PC-9 (cell line): Measurements from ENCODE around the gene HMGCL. TPM values are rescaled to one million over a fixed set of nuclear protein-coding genes. Genes with fewer than 3 reads are reported as not detected.
"Not testable (repeated sequence)": the region's sequence is repeated elsewhere in the genome, so short reads cannot be mapped to it uniquely, and the experiment has no call there.

ENCODE experiments used
- BruUV-seq: library from RNA; stranded (reverse); fragments of 400-500 nt; replicated peaks from 2 replicates; lab custom pipeline; 2021; lab: Mats Ljungman, UMichigan
- CTCF ChIA-PET: fragments of 300-600 bp; sonication (Branson Sonifier 250); formaldehyde crosslinking; loops from one replicate; lab custom pipeline; 2022; ENCODE audit warnings: antibody characterized with exemption; lab: Charles Lee
- POLR2A ChIA-PET: fragments of 300-600 bp; sonication (Branson Sonifier 250); formaldehyde crosslinking; loops from one replicate; lab custom pipeline; 2022; ENCODE audit warnings: antibody characterized with exemption; ENCODE audit not compliant: unreplicated experiment; lab: Charles Lee
- DNase-seq, 2 experiments: peaks; one replicate each; pipeline versions ENCODE4 v3.0.0 to v3.0.0-alpha.2; 2015 to 2022; ENCODE audit warnings: mixed read lengths in 1 of 2
- H2AFZ ChIP-seq: fragments of 200-600 bp; sonication (generic); 2 replicates; pipeline ENCODE4 v1.8.1; 2017; ENCODE audit warnings: antibody characterized with exemption
- H3F3A ChIP-seq: fragments of 200-600 bp; sonication (generic); 2 replicates; pipeline ENCODE4 v1.8.1; 2017; ENCODE audit warnings: antibody characterized with exemption, mild to moderate bottlenecking, low read depth; ENCODE audit not compliant: insufficient read depth
- H3K27ac ChIP-seq: fragments of 200-600 bp; sonication (generic); 2 replicates; pipeline ENCODE4 v1.6.1; 2016; ENCODE audit warnings: mixed run types
- H3K27me3 ChIP-seq: fragments of 200-600 bp; sonication (generic); 2 replicates; pipeline ENCODE4 v1.6.1; 2016; ENCODE audit warnings: low read depth, mixed run types; ENCODE audit not compliant: insufficient read depth
- H3K36me3 ChIP-seq: fragments of 200-600 bp; sonication (generic); 2 replicates; pipeline ENCODE4 v1.6.1; 2016; ENCODE audit warnings: low read depth, mixed run types
- H3K4me1 ChIP-seq: fragments of 200-600 bp; sonication (generic); replicated peaks from 2 replicates; pipeline ENCODE4 v1.6.1; 2016; ENCODE audit warnings: mixed run types; ENCODE audit not compliant: insufficient read depth
- H3K4me2 ChIP-seq: fragments of 200-600 bp; sonication (generic); 2 replicates; pipeline ENCODE4 v1.6.1; 2017; ENCODE audit warnings: mixed run types
- H3K4me3 ChIP-seq: fragments of 200-600 bp; sonication (generic); 2 replicates; pipeline ENCODE4 v1.6.1; 2016; ENCODE audit warnings: mixed run types
- H3K79me2 ChIP-seq: fragments of 200-600 bp; sonication (generic); 2 replicates; pipeline ENCODE4 v1.6.1; 2017; ENCODE audit warnings: low read depth, mixed run types
- H3K9me2 ChIP-seq: fragments of 200-600 bp; sonication (generic); 2 replicates; pipeline ENCODE4 v1.8.1; 2017; ENCODE audit warnings: mild to moderate bottlenecking; ENCODE audit not compliant: insufficient read depth
- H3K9me3 ChIP-seq: fragments of 200-600 bp; sonication (generic); 2 replicates; pipeline ENCODE4 v1.8.1; 2016; ENCODE audit warnings: low read depth; ENCODE audit not compliant: insufficient read depth
- H4K20me1 ChIP-seq: fragments of 200-600 bp; sonication (generic); 2 replicates; pipeline ENCODE4 v1.8.1; 2017; ENCODE audit not compliant: insufficient read depth
- EZH2 ChIP-seq: fragments of 200-600 bp; sonication (generic); IDR thresholded peaks from 2 replicates; pipeline ENCODE4 v1.8.0; 2017; ENCODE audit warnings: antibody characterized with exemption, low read depth
- intact Hi-C: fragments of 100-400 bp; cut with micrococcal nuclease; formaldehyde crosslinking; loops from one replicate; pipeline ENCODE4 v1.10.0; 2022; ENCODE audit not compliant: unreplicated experiment
- total RNA-seq: library from RNA; stranded (reverse); gene quantifications from 2 replicates; pipeline ENCODE4 v1.2.3, GENCODE V29; 2021
- TF ChIP-seq, protein P1 (sequence below): fragments of 200-600 bp; sonication (generic); conservative IDR thresholded peaks from 2 replicates; pipeline ENCODE4 v1.6.1; 2017; ENCODE audit warnings: mixed run types, antibody characterized with exemption, mild to moderate bottlenecking, moderate library complexity

Gene HMGCL
- total RNA-seq, 1 experiment from 2014 or later: 43.2 TPM

GRCh38 chr1:23796466-23797271, 28.6 kb downstream of the HMGCL start:
- H3K27me3 ChIP-seq: no peaks in the 10 kb centered on the region
- H3K36me3 ChIP-seq: no peaks in the 10 kb centered on the region
- ChIA-PET CTCF (no interaction called here), POLR2A (interaction anchor here (0.7 kb wide), 1 partner anchor 69 kb away, joined by 3 read pairs; no protein-coding TSS in a partner anchor)
- H4K20me1 ChIP-seq: no peaks in the 10 kb centered on the region
- H3K79me2 ChIP-seq: peaks cover 17% of the 10 kb centered on the region
- TF ChIP-seq, protein P1, sequence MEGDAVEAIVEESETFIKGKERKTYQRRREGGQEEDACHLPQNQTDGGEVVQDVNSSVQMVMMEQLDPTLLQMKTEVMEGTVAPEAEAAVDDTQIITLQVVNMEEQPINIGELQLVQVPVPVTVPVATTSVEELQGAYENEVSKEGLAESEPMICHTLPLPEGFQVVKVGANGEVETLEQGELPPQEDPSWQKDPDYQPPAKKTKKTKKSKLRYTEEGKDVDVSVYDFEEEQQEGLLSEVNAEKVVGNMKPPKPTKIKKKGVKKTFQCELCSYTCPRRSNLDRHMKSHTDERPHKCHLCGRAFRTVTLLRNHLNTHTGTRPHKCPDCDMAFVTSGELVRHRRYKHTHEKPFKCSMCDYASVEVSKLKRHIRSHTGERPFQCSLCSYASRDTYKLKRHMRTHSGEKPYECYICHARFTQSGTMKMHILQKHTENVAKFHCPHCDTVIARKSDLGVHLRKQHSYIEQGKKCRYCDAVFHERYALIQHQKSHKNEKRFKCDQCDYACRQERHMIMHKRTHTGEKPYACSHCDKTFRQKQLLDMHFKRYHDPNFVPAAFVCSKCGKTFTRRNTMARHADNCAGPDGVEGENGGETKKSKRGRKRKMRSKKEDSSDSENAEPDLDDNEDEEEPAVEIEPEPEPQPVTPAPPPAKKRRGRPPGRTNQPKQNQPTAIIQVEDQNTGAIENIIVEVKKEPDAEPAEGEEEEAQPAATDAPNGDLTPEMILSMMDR: no peak
- no peak for TF ChIP-seq EZH2
- intact Hi-C loops: no loop called here
- H3K27ac ChIP-seq: no peak overlapping the region
- H2AFZ ChIP-seq: no peak overlapping the region
- H3K9me2 ChIP-seq: no peaks in the 10 kb centered on the region
- H3K9me3 ChIP-seq: no peaks in the 10 kb centered on the region
- BruUV-seq: no TSS peak
- H3K4me3 ChIP-seq: no peak overlapping the region
- no peak for DNase-seq
- H3K4me2 ChIP-seq: no peak overlapping the region
- H3K4me1 ChIP-seq: peaks cover 11% of the 10 kb centered on the region
- peaks cover 10% of the 10 kb centered on the region; the same call in 1 of the 2 replicates for H3F3A ChIP-seq

DNA sequence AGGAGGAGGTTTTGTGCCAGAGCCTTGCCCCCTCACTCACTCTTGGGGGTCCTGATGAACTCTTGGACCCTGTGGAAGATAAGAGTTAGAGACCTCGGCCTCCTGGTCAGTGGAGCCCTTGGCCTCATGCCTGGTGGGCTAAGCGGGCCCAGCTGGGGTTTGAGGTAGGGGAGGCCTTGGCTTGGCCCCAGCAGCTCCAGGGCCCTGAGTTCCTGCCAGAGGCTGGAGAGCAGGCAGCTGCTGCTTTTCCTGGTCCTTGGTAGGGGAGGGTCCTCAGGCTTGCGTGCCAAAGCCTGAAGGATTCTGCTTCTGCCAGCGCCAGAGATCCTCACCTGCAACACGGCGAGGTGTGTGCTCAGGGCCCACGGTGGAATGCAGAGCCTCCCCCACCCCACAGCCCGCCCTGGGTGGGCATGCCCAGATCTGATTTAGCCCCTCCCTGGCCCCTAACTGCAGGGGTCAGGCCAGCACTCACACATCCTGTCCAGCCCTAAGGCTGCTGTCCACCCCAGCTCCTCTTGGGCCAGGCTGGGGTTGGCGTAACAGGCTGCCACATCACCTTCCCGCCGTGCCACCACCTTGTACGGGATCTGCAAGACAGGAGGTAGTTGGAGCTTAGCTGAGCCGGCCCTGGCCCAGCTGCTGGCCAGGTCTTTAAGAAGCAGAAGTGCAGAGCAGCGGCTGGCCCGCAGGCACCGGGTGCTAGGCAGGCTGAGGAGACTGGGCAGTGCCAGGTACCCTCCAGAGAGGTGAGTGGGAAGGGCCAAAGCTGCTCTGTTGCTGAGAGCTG, 29.4 kb downstream of the HMGCL start:
- H3K27ac ChIP-seq: no peak overlapping the region
- H3K79me2 ChIP-seq: peaks cover 21% of the 10 kb centered on the region
- H3K4me3 ChIP-seq: no peak overlapping the region
- H3K9me2 ChIP-seq: no peaks in the 10 kb centered on the region
- H4K20me1 ChIP-seq: no peaks in the 10 kb centered on the region
- no peak overlapping the region for H3K4me2 ChIP-seq
- intact Hi-C loops: no loop called here
- no peak for TF ChIP-seq EZH2
- TF ChIP-seq, protein P1: no peak
- no peaks in the 10 kb centered on the region for H3K36me3 ChIP-seq
- ChIA-PET CTCF (no interaction called here), POLR2A (interaction anchor here (0.6 to 0.7 kb wide), 2 partner anchors 70 to 265 kb away, joined by 3 read pairs; no protein-coding TSS in a partner anchor)
- no peaks in the 10 kb centered on the region for H3K27me3 ChIP-seq
- BruUV-seq: no TSS peak
- H3K4me1 ChIP-seq: peaks cover 8% of the 10 kb centered on the region
- H3K9me3 ChIP-seq: no peaks in the 10 kb centered on the region
- DNase-seq: no peak
- peaks cover 7% of the 10 kb centered on the region; the same call in 1 of the 2 replicates for H3F3A ChIP-seq
- no peak overlapping the region for H2AFZ ChIP-seq

- H3K27ac ChIP-seq, DNase-seq, H3K9me2 ChIP-seq, H3K9me3 ChIP-seq, H3K36me3 ChIP-seq, H2AFZ ChIP-seq, H3K4me2 ChIP-seq, CTCF ChIA-PET, intact Hi-C loops, POLR2A ChIA-PET, BruUV-seq, H3K4me3 ChIP-seq, H4K20me1 ChIP-seq, H3K27me3 ChIP-seq: not testable (repeated sequence)
- peaks cover 16% of the 10 kb centered on the region for H3K4me1 ChIP-seq
- H3K79me2 ChIP-seq: peaks cover 21% of the 10 kb centered on the region
- peaks cover 18% of the 10 kb centered on the region for H3F3A ChIP-seq
Observed at GRCh38 chr1:23794732-23795182, 30.5 kb downstream of the HMGCL start.
